MCF 10A (cell line): ENCODE measurements around the gene MAPKAP1. TPM values are rescaled to one million over a fixed set of nuclear protein-coding genes. Genes with fewer than 3 reads are reported as not detected.

Experiments
- BruUV-seq: library from RNA; stranded (reverse); fragments of 400-500 nt; replicated peaks from 2 replicates; lab custom pipeline; 2021; lab: Mats Ljungman, UMichigan
- CTCF ChIA-PET: fragments of 300-600 bp; sonication (Branson Sonifier 250); formaldehyde crosslinking; extraction: SDS; loops from one replicate; lab custom pipeline; 2021; ENCODE audit warnings: antibody characterized with exemption, inconsistent platforms; lab: Yijun Ruan, JAX
- POLR2A ChIA-PET: fragments of 300-600, 350-650 bp; sonication (Branson Sonifier 250); formaldehyde crosslinking; extraction: SDS; loops from one replicate; lab custom pipeline; 2020; ENCODE audit warnings: antibody characterized with exemption, inconsistent platforms; lab: Yijun Ruan, JAX
- DNase-seq: peaks from one replicate; pipeline ENCODE4 v3.0.0-alpha.2; 2018; ENCODE audit not compliant: unreplicated experiment
- H3K27ac Mint-ChIP-seq: one replicate; pipeline ENCODE4 v1.8.0; 2022; ENCODE audit warnings: mild to moderate bottlenecking, low read depth, mixed read lengths; ENCODE audit not compliant: unreplicated experiment
- H3K27me3 Mint-ChIP-seq: one replicate; pipeline ENCODE4 v1.8.0; 2022; ENCODE audit warnings: mixed read lengths; ENCODE audit not compliant: insufficient read depth, unreplicated experiment
- H3K36me3 Mint-ChIP-seq: one replicate; pipeline ENCODE4 v1.8.0; 2022; ENCODE audit warnings: mild to moderate bottlenecking, moderate library complexity, mixed read lengths; ENCODE audit not compliant: insufficient read depth, unreplicated experiment
- H3K4me1 Mint-ChIP-seq: one replicate; pipeline ENCODE4 v1.8.0; 2022; ENCODE audit warnings: mixed read lengths; ENCODE audit not compliant: insufficient read depth, unreplicated experiment
- H3K4me3 Mint-ChIP-seq: one replicate; pipeline ENCODE4 v1.8.0; 2022; ENCODE audit warnings: mild to moderate bottlenecking, moderate library complexity, mixed read lengths; ENCODE audit not compliant: unreplicated experiment
- H3K9me3 Mint-ChIP-seq: one replicate; pipeline ENCODE4 v1.8.0; 2022; ENCODE audit warnings: mixed read lengths; ENCODE audit not compliant: unreplicated experiment
- intact Hi-C: fragments of 100-400 bp; cut with micrococcal nuclease; formaldehyde crosslinking; loops from 2 replicates; pipeline ENCODE4 v1.14.1; 2022
- total RNA-seq: library from RNA; stranded (reverse); gene quantifications from 2 replicates; pipeline ENCODE4 v1.2.3, GENCODE V29; 2022
- TF ChIP-seq, protein P1 (sequence below): fragments of 200-600 bp; IDR thresholded peaks from one replicate; pipeline ENCODE4 v1.8.0; 2022; ENCODE audit warnings: antibody characterized with exemption, mild to moderate bottlenecking; ENCODE audit not compliant: unreplicated experiment

MAPKAP1 gene
- total RNA-seq, 1 experiment from 2014 or later, result 74.9 TPM

DNA sequence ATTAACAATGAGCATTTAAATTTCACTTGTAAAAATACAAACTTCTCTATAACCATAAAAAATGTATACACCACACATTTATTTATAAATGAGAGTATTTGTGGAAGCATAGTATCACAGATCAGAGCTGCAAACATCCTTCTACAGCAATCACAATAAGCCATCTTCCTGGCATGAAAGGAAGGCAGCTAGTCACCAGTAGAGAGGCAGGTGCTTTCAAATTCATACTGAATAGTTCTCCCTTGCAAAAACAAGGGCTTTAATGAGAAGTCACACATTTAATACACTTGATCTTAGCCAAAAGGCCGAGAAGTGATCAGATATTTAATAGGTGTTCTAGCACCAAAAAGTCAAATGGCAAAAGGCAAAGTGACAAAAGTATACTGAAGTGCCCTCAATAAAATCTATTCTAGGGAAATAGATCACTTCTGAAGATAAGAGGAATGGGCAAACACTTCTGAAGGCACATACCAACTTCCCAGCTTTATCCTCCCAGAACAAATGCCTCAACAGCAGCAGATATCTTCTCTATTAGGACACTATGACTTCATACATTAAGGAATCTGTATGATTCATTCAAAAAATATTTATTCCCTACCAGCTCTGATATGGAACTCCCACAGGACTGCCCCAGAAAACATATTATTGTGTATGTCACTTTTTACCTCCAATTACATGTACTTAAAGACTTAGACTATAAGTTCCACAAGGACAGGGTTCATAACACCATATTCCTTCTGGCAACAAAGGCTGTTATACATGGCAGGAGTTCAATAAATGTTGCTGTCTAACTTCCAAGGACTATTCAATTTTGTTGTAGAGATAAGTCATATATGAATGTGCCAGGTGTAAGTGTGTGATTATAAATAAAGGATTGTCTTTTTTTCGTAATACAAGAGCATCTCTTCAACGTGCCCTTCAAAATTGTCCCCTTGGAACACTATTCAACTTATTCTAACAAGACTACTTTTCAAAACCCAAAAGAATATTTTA is 31.7 kb downstream of the MAPKAP1 start:
- DNase-seq, result peak; percentile 44
- intact Hi-C loops, result no loop called here
- Mint-ChIP-seq H3K27ac (peak overlapping the region; percentile 72), H3K36me3 (peaks cover 15% of the 10 kb centered on the region), H3K27me3 (no peaks in the 10 kb centered on the region), H3K4me3 (no peak overlapping the region), H3K9me3 (no peaks in the 10 kb centered on the region), H3K4me1 (peaks cover 13% of the 10 kb centered on the region)
- ChIA-PET CTCF (interaction anchor here (0.5 to 0.7 kb wide), 3 partner anchors 8 to 1015 kb away, joined by 3 to 4 read pairs (median 3); no protein-coding TSS in a partner anchor), POLR2A (interaction anchor here (0.6 to 1.9 kb wide), 7 partner anchors 8 to 746 kb away, joined by 3 to 7 read pairs (median 4); partner anchors contain the start of gene MAPKAP1)
- TSS peak; percentile 77 for BruUV-seq
- TF ChIP-seq, protein P1, sequence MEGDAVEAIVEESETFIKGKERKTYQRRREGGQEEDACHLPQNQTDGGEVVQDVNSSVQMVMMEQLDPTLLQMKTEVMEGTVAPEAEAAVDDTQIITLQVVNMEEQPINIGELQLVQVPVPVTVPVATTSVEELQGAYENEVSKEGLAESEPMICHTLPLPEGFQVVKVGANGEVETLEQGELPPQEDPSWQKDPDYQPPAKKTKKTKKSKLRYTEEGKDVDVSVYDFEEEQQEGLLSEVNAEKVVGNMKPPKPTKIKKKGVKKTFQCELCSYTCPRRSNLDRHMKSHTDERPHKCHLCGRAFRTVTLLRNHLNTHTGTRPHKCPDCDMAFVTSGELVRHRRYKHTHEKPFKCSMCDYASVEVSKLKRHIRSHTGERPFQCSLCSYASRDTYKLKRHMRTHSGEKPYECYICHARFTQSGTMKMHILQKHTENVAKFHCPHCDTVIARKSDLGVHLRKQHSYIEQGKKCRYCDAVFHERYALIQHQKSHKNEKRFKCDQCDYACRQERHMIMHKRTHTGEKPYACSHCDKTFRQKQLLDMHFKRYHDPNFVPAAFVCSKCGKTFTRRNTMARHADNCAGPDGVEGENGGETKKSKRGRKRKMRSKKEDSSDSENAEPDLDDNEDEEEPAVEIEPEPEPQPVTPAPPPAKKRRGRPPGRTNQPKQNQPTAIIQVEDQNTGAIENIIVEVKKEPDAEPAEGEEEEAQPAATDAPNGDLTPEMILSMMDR, result no peak

DNA sequence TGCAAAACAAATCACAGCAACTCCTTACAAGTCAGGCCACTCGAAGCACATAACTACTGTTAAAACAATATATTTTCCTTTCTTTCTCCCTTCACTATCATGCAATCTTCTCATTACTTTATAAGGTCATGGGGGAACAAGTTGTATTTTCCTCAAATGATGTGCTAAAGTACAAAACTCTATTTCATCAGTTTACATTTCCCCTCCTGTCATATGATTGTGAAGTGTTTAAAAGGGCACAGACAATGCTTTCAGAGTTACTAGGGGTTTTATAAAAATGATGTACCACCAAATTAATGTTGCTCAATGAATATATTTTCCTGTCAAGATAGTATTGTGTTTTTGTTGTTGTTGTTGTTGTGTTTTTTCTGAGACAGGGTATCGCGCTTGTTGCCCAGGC is 34.1 kb downstream of the MAPKAP1 start:
- H3K27me3 Mint-ChIP-seq, result no peaks in the 10 kb centered on the region
- intact Hi-C loops, result no loop called here
- H3K27ac Mint-ChIP-seq, result no peak overlapping the region
- POLR2A ChIA-PET, result no interaction called here
- TF ChIP-seq, protein P1, result no peak
- no peak for DNase-seq
- peaks cover 22% of the 10 kb centered on the region for H3K36me3 Mint-ChIP-seq
- H3K9me3 Mint-ChIP-seq, result no peaks in the 10 kb centered on the region
- no peak overlapping the region for H3K4me3 Mint-ChIP-seq
- BruUV-seq, result no TSS peak
- peaks cover 13% of the 10 kb centered on the region for H3K4me1 Mint-ChIP-seq
- CTCF ChIA-PET, result no interaction called here

DNA sequence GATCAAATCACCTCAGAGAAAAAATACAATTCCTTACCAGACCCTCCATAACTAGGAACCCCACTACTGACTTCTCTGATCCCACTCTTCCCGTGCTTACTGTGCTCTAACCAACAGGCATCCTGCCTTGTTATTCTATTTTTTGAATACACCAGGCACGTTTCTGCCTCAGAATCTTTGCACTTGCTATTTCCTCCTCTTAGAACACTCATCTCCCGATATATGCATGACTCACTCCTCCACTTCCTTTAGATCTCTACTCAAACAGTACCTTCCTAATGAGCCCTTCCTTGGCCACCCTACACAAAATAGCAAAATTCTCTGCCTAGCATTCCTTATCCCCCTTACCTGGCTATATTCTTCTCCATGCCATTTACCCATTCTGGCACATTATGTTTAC is 43.9 kb downstream of the MAPKAP1 start:
- Mint-ChIP-seq H3K4me3 (no peak overlapping the region), H3K9me3 (no peaks in the 10 kb centered on the region), H3K36me3 (peaks cover 18% of the 10 kb centered on the region), H3K27me3 (no peaks in the 10 kb centered on the region), H3K4me1 (peaks cover 8% of the 10 kb centered on the region), H3K27ac (no peak overlapping the region)
- intact Hi-C loops, result no loop called here
- TF ChIP-seq, protein P1, result no peak
- ChIA-PET CTCF (interaction anchor here (0.6 kb wide), 1 partner anchor 992 kb away, joined by 3 read pairs; no protein-coding TSS in a partner anchor), POLR2A (interaction anchor here (0.8 kb wide), 1 partner anchor 175 kb away, joined by 4 read pairs; no protein-coding TSS in a partner anchor)
- peak; percentile 57 for DNase-seq
- no TSS peak for BruUV-seq

DNA sequence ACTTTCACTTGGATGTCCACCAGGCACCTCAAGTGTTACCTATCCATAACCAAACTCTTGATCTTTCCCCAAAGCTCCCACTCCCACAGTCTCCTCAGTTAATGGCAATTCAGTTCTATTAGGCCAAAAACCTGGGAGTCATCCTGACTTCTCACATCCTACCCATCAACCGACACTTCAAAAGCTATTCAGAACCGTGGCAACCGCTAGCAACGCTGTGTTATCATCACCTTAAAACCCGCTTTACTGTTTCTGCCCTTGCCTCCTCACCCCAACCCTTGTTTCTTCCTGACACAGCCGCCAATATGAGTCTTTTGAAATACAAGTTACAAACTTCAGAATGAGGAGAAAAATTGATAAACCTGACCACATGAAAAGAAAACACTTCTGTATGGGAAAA is 46.5 kb downstream of the MAPKAP1 start:
- no peaks in the 10 kb centered on the region for H3K27me3 Mint-ChIP-seq
- H3K4me1 Mint-ChIP-seq, result peaks cover 8% of the 10 kb centered on the region
- no TSS peak for BruUV-seq
- H3K36me3 Mint-ChIP-seq, result peaks cover 13% of the 10 kb centered on the region
- H3K9me3 Mint-ChIP-seq, result no peaks in the 10 kb centered on the region
- intact Hi-C loops, result no loop called here
- no peak for DNase-seq
- H3K4me3 Mint-ChIP-seq, result no peak overlapping the region
- H3K27ac Mint-ChIP-seq, result no peak overlapping the region
- TF ChIP-seq, protein P1, result no peak
- POLR2A ChIA-PET, result interaction anchor here (2.3 kb wide), 1 partner anchor 11 kb away, joined by 7 read pairs; no protein-coding TSS in a partner anchor
- CTCF ChIA-PET, result interaction anchor here (1.4 kb wide), 1 partner anchor 253 kb away, joined by 4 read pairs; no protein-coding TSS in a partner anchor
